HG03342 (cell line): ENCODE measurements around the gene AK8.

Experiments
- ATAC-seq: cut with Tn5 transposase; IDR thresholded peaks from one replicate; pipeline ENCODE4 v1.9.1; 2021; ENCODE audit warnings: mild to moderate bottlenecking, moderate library complexity; ENCODE audit not compliant: unreplicated experiment

The AK8 gene

DNA sequence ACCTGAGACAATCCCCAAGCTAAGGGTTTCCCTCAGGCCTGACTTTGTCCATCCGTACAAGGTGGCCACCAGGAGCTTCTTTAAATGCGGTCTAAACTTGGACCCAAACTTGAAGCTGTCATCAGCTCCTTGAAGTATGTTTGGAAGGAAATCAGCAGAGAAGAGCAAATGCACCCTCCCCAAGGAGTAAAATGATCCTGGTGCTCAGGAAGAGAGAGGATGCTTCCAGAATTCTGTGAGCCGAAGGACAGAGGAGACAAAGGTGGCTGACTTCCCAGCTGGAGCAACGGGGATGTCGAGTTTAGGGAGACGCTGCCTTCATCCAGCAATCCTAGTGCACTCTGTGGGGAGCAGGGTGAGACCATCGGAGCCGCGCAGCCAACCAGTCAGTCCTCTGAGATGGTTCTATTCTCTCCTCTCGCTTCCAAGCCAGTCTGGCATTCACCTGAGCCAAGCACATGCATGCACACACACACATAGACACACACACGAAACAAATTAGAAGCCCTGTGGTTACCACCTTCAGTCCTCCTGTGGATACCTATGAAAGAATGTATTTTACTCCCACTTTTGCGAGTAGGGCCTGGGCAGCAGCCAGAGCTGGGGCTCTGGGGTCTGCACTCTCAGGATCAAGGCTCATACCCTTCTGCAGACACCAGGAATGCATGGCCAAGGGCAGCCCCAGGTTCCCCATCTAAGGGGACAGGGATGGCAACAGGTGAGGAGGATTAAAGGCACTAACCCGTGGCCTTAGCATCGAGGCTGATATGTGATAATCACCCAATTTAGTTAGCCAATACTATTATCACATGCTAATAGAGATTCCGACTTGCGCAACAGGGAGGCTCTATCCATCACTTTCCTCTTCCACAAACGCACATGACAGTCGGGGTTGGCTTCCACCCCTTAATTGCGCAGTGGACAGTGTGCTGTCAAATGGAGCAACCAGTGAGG, 132.1 kb downstream of the AK8 start:
- no peak for ATAC-seq

DNA sequence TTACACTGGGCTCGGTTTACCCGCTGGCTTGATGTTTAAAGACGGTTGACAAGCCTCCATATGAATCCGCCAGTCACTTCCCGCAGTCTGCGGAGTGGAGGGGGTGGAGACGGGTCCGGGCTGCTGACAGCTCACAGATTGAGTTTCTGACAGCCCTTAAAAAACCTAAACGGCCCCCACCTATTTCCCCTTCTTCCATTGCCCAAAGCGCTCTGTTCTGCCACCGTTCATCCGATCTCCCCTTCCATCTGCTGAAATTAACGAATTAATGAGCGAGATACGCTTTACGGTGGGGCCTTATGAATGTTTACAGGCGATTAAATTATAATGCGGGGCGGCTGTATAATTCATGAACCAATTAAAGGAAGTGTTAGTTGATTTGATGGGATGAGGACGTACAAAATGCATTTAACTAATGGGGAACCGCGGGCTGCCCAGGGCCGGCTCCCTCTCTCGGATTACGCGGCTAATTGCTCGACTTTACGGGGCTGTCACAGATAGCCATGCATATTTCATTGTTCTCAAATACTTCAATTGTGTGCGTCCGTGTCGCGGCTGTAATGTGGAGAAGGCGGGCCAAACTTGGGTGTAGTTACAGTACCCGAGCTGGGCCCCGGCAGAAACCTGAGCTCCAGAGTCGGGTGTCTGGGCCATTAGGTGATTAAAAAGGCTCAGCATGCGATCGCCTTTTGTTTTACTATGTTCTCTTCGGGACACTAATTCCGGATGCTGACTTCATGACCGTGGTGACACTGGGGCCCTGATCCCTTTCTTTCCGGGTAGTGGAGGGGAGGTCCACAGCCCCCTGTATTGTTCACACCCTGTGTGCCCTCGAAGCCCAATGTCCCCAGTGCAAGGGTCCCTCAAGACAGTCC, 133.0 kb downstream of the AK8 start:
- ATAC-seq = no peak

DNA sequence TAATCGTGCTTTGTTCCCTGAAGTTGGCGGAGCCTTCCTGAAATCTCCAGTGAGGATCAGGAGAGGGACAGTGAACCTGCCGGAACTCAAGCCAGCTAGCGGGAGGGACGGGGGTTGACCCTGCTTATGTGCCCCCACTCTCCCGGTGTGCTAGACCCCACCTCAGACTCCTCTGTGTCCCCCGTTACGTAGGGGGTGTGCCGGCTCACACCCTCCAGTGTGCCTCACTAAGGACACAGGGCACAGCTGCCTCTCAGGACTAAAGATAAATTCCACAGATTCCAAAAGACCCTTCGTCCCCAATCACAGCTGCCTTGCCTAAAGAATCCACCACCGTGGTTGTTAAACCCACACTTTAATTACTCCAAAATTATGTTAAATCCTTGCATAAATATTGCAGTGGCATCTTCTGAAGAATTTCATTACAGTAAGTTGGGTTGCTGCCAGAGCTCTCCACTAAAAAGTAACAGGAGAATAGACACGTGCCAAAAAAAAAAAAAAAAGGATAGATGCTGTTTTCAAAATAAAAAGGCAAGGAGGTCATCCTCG, 134.1 kb downstream of the AK8 start:
- ATAC-seq = no peak

DNA sequence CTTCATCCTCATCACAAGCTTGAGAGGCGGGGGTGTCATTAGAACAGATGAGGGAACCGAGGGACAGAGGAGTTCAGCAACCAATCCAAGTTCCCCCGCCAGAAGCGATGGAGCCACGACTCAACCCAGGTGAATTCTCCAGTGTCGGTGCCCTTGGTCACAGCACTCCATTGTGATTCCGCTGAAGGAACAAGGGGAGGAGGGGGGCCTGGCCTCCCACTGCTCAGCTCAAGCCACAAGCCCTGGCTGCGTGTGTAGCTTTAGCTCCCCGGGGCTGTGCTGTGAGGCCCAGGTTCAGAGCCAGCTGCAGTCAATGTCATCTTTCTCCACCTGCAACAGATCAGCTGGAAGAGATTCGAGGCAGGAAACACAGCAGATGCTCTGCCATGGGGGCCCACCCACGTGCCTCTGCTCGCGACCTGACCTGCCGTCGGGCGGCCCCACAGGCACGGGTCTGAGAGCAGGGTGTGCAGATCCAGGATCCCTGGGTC, 135.2 kb downstream of the AK8 start:
- ATAC-seq = no peak

DNA sequence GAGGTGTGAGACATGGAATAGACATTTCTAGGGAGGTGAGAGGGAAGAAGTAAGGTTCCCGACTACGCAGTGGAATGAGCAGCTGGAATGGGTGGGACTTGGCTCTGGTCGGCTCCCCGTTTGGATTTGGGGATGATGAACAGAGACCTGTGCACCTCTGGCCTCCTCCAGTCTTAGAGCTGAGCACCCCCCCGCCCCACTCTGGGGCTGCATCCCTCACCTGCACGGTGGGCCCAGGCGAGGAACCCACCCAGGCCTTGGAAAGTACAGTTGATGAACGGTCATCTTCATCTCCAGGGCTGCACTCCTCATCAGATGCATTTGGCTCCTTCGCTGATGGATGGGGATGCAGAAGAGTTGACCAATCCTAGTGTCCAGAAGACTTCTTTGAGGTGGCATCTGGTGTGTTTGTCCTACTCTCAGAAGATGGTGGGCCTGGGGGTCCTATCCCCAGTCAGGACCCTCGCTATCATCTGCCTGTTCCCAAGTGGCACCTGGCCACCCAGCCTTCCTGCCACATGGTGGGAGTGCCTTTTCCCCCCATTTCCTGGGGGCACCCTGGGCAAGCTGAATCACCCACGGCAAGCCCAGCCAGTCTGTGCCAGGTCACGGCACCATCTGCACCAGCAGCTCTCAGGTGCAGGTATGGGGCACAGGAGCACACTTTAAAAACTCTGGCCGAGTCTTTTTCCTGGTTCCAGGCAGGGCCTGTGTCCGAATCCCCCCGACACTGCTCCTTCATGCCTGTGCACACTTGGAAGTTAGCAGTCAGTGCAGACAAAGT, 137.4 kb downstream of the AK8 start:
- no peak for ATAC-seq

DNA sequence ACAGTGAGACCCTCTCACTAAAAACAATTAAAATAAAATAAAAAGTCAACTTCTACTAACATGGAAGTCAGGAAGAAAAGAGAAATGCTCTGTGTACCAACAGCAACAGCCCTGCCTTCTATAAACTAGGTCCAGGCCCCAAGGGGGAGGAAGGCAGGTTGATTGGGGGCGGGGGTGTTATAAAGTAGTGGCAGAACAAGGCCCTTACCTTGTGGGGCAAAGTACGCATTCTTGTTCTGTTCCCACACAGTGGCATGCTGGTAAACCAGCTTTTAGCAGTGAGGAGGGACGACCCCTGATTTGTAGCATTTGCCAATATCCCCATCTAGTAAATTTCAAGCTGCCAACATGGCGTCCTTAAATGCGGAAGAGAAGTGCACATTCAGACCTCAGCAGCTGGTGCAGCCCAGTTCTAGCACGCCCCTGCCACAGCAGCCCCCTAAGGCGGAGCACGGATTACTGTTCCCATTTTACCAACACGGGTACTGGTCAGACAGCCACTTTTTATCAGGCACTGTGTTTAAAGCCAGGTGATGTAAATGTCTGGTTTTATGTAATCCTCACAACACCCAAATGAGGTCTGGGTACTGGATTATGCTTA, 138.3 kb downstream of the AK8 start:
- ATAC-seq = no peak

DNA sequence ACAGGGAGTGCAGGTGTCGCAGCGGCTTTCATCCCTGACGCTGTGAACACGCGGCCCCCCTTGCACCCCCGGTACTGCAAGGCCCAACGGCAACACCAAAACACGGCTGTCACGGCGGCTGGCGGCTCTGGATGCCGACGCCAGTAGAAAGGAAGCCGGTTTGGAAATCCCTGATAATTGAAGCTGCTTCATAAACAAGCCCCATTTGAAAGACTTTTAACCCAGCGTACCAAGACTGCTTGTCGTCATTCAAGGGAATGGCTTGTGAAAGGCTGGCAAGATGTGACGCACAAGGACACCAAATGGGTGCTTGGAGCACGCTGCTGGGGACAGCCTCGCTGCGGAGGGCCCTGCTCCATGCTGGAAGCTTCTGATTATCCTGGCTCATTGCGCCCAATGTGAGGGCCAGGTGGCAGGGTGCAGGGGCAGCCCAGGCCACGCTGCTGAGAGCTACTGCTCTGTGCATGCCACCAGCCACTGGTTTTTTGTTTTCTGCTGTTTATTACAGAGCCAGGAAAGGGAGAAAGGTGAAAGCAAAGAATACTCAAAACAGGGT, 144.7 kb downstream of the AK8 start:
- ATAC-seq = no peak

DNA sequence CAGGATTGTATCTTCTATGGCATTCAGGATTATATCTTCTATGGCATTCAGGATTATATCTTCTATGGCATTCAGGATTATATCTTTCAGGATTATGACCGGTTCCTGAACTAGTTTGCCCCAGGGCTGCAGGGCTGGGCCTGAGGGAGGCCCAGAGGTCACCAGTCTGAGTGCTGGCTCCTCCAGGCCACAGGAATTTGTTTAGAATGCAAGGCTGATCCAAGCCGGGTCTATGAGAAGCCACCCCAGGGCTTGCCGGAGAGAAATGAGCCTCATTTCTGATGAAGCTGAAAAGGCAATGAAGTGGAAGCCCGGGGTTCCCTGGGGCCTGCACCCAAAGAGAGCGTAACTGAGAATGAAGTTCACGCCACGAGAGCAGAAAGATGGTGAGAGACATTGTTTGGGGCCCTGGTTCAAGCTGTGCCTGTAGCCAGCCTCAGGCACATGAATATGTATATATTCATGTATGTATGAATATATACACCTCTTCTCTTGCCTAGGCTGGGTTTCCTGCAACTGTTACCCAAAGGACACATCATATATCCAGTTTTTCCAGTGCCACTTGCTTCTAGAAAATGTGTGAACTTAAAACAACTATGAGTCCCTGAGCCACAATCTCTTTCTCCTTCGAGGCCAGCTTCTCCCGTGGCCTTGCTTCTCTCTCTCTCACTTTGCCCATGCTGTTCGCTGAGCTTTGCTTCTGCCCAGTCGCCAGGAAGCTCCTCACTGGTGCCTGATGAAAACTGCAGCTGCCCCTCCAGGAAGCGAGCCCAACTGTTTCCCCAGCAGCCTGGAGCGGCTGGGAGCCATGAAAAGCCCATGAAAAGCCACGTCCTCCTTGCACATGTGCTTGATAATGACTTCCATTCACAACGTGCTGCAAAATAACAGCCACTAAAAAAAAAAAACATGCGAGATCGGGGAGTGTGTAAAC, 145.5 kb downstream of the AK8 start:
- ATAC-seq = no peak

DNA sequence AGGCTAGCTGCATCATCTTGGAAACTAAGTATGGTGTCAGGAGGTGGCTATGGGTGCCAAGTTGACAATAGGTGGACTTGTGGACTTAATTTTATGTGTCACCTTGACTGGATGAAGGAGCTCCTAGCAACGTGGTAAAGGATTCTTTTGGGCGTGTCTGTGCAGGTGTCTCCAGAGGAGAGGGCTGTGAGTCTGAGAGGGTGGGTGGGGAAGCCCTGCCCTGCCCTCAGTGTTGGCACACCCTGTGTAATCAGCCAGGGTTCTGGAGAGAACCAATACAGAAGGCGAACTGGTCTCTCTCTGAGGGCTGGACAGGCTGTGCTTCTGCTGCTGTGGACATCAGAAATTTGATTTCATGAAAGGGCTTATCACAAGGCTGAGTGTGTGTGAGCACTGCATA, 146.9 kb downstream of the AK8 start:
- ATAC-seq = no peak

DNA sequence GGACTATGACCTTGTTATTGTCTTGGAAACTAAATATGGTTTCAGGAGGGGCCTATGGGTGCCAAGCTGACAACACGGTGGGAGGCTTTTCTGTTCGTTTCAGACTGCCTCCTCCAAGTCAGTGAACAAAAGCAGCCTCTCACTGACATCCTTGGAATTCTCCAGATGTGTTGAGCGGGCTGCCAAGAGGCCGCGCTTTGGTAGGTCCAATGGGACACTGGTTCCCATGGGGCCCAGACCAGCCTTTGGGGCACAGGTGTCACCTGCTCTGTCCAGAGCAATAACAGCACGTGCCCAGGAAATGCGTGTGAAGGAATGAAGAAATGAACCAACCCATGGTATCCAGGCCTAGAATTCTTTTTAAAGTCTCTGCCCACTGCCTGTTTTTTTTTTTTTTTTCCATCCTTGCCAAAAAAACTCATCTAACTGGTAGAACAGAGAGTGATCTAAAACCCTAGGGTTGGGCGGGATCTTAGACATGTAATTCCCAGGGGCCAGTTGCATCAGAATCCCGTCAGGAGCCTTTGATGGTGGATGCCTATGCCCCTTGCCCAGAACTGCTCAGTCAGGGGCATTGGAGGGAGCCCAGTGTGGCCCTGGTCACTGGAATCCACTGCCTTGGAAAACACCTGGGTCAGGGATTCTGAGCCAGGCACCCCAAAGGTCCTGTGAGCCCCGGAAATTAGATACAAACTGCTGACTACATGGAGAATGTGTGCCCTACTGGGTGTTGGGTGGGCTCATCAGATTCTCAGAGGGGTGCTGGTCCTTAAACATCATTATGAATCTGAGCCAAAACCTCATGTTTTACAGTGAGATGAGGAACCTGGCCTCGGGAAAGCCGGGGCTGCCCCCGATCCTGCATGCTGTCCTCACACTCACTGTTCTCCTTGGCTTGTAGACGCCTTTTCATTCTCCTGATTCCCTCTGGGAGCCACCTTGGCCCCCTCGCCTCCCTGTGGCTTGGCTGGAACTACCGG, 147.7 kb downstream of the AK8 start:
- ATAC-seq = no peak

DNA sequence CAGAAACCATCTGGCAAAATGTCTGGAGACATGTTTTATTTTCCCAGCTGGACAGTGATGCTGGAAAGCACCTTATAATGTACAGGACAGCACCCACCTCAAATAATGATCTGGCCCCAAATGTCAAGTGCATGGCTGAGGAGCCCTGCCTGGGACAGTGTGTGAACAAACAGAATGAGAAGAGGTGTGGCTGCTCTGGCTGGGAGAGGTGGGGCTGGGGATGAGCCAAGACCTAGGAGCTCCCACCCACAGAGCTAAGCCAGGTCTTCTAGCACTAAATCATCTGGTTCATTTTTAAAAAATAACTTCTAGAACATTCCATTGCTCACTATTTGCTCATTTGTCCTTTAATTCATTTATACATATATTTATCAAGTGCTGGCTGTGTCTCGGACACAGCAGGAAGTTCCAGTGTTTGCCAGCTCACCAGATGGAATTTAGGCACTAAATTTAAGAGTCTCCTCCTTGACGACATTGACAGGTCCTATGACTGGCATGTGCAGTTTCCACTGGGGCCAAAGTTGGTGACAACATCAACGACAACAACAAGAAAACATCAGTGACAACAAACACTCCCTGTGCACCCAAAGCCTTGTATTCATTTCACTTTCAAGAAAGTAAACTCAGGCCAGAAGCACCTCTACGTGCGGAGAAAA, 148.7 kb downstream of the AK8 start:
- no peak for ATAC-seq

DNA sequence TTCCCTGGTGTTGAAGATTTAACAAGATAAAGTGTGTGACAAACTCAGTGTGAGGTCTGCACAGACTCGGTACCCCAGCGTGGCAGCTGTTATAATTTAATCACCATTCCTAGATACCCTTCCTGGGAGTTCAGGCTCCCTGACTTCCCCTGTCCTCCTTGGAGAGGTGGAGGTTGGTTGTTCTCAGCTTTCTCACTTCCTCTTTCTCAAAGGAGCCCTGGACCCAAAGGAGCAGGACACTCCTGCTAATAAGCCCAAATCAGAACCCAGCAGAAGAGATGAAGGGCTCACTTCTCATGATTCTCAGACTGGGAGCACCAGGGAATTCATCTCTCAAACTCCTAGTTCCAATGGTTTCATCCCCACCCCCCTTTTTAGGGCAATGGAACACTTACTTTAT, 149.6 kb downstream of the AK8 start:
- ATAC-seq = no peak

DNA sequence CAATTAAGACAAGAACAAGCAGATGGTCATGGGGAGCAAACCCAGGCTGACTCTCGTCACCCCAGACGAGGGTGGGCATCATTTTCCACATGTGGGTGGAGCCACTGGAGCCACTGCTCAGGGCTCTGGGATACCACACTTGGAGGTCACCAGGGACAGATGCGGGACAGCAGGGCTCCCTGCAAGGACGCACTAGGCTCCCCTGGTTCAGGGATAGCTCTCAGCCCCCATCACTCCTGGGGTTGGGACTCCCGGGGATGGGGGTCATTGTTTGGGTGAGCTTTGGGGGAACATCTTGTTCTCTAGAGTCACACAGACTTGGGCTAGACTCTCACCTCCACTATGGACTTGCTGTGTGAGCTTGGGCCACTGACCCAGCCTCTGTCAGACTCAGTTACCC, 150.0 kb downstream of the AK8 start:
- ATAC-seq = no peak

DNA sequence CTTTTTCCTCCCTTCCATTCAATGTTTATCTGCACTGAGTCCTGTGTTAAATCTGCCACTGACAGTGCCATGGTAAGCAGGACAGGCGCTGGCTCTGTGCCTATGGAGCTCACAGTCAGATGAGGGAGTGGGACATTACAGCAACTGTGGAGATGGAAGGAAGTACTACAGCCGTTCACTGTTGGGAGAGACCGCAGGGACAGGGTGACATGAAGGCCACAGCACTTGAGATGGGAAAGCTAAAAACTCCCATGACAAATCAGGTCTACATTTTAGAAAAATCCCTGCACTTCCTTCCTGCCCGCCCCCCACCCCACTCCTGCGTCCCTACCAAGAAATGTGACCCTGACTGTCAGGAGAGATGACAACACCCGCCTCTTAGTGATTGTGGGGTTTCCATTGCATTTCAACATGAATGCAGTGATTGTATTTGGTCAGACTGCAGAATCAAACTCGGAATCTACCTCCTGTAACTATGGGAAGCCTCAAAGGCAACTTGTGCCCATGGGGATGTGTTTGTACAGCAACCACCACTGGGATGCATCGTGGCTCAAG, 151.4 kb downstream of the AK8 start:
- no peak for ATAC-seq

DNA sequence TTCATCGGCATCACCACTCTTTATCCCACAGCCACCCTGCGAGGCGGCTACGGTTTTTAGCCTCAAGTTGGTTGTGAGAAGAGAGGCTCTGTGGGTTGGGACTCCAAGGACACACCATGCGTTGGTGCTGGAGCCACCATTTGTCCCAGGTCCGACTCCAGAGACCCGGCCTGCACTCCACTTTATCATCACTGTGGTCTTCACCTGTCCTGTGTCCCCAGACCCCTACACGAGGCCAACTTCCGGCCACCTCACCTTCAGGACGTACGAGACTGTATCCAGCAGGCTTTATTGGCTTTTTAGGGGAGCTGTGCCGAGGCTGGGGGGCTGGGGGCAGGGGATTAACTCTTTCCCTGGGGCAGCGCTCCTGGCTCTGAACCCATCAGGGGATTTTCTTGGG, 152.8 kb downstream of the AK8 start:
- ATAC-seq = no peak

DNA sequence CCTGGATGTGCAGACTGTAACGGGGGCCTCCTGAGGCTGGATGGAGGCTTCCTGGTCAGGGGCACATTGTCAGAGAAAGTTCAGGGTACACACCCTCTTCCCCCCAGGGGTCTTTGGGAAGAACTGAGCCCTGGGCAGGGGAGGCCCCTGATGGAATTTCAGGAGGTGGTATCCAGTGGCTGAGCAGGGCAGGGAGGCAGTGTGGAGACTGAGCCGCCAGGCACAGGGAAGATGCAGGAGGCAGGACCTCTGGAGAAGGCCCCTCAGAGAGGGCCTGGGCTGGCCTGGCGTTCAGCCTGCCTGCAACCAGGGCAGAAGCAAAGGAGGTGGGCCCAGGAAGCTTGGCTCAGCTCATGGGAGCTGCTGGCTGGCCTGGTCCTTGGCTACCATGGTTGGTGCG, 154.3 kb downstream of the AK8 start:
- no peak for ATAC-seq

DNA sequence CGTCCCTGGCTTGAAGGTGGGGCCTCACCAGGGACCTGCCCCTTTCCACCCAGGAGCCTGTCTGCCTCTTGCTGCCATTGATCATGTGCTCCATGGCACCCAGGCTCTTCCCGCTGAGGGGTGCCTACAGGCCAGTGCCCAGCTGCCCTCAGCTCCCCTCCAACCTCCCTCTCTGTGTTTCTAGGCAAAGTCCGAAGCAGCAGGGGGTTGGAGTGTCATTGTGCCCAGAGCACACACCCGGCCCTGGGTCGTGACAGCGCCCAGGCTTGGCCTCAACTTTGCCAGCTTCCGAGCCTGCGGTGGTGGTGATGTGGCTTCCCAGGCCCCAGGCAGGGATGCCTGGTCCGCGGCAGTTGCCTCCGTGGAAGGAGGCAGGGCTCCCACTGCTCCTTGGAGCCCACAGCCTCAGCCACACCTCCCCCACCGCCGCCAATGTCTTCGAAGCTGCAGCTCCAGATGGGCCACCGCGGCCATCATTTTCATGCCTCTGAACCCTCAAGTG, 155.5 kb downstream of the AK8 start:
- no peak for ATAC-seq
